Skin of body (tissue), 2 donors: ENCODE data around the gene MRGPRG. TPM values are rescaled to one million over a fixed set of nuclear protein-coding genes. Genes with fewer than 3 reads are reported as not detected.
"Not testable (repeated sequence)": the region's sequence is repeated elsewhere in the genome, so short reads cannot be mapped to it uniquely, and the experiment has no call there.

ENCODE experiments used
- DNase-seq: peaks from one replicate; lab custom pipeline; 2025; lab: John Stamatoyannopoulos, UW
- total RNA-seq: library from RNA; depleted of rRNA; stranded (reverse); fragments of >200 nt; gene quantifications from one replicate; pipeline ENCODE4 v1.2.3, GENCODE V29; 2014

The MRGPRG gene, protein sequence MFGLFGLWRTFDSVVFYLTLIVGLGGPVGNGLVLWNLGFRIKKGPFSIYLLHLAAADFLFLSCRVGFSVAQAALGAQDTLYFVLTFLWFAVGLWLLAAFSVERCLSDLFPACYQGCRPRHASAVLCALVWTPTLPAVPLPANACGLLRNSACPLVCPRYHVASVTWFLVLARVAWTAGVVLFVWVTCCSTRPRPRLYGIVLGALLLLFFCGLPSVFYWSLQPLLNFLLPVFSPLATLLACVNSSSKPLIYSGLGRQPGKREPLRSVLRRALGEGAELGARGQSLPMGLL
- total RNA-seq, result not detected

DNA sequence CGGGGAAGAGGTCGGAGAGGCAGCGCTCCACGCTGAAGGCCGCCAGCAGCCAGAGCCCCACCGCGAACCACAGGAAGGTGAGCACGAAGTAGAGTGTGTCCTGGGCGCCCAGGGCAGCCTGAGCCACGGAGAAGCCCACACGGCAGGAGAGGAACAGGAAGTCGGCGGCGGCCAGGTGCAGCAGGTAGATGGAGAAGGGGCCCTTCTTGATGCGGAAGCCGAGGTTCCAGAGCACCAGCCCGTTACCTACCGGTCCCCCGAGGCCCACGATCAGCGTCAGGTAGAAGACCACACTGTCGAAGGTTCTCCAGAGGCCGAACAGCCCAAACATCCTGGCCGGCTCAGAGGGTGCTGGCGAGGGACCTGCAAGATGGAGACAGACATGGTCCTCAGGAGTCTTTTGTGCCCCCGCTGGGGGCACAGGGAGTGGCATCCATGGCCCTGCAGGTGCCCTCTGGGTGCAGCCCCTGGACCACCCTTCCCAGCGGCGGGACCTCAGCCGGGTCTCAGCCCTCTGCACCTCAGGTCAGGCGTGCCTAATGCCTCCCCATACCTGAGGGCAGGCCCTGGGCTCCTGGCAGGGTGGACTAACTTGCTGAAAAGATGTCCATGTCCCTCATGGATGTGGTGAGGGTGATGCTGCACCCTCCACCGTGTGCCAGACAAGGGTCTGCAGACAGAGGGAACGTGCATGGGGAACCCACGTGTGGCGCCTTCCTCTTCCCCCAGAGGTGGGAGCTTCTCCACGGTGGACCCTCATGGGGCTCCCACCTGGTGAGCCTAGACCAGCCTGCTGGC, at the start of gene MRGPRG:
Gene MRGPRG (minus strand): TSS at position 331 of the 798 bp plus-strand sequence. CDS start 0 bp downstream, at position 331.
- no peak for DNase-seq

DNA sequence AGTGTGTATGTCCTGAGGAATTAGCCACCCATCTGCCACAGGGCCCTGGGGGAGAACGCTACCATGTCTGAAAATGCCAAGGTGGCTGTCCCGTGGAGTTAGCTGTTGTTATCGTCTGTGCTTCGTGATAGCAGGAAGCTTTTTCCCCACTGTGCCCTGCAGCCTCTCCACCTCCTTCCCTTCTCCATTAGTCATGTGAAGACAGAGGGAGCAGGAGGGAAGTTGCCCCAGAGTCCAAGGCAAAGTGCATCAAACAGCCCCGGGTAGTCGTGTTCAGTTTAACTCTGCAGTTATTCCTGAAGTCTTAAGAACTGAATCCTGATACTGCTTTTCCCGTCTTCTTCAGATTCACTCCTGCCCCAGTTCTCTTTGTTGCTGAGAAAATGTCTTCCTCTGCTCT, 43.9 kb upstream of the MRGPRG start:
- DNase-seq, result not testable (repeated sequence)

DNA sequence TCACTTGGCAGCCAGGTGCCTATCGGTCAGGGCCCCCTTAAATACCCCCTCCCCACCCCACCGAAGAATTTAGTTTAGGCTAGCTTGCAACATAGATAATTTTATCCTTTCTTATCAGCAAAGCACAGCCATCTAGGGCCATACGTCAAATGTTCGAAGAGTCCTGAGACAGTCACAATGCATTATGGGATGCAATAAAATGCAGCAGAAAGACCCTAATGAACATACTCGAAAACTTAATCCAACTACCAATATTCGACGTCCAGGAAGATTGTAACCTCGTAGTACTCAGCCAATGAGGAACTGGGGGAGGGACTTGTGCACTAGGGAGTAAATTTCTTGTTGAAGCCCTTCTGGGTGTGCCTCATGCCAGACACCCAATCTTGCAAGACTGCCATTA, 43.2 kb upstream of the MRGPRG start:
- not testable (repeated sequence) for DNase-seq

DNA sequence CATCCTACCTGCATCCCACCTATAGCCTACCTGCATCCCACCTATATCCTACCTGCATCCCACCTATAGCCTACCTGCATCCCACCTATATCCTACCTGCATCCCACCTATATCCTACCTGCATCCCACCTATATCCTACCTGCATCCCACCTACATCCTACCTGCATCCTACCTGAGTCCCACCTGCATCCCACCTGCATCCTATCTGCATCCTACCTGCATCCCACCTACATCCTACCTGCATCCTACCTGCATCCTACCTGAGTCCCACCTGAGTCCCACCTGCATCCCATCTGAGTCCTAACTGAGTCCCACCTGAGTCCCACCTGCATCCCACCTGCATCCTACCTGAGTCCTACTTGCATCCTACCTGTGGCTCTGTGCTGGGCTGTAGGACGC, 38.9 kb upstream of the MRGPRG start:
- not testable (repeated sequence) for DNase-seq

DNA sequence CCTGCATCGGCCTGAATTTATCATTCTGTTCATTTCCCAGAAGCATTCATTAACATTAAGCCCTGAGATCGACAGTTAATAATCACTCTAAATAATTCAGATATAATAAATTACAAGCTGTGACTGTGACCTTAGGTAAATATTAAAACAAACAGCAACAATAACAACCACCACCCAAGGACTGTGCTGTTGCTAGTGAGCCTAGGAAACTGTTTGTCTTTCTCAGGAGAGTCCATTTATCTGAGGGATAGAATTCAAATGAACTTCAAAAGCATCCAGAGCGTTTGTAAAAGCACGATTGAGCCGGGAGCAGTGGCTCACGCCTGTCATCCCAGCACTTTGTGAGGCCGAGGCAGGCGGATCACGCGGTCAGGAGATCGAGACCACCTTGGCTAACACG, 36.6 kb upstream of the MRGPRG start:
- DNase-seq, result not testable (repeated sequence)

DNA sequence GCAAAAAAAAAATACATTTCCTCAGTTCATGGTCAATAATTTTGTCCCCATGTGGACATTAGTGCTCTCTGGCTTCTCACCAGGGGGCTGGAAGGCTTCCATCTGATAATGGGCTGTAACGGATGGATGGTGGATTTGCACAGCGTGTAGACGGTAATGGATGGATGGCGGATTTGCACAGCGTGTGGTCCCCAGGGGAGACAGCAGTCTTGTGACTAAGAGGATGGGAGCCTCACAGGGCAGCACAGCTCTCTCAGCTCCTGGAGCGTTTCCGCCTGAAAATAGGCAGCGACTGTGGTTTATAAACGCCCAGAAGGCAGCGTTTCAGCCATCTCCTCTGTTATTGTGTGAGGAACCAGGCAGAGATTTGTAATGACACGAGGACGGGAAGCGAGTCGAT, 36.2 kb upstream of the MRGPRG start:
- not testable (repeated sequence) for DNase-seq

DNA sequence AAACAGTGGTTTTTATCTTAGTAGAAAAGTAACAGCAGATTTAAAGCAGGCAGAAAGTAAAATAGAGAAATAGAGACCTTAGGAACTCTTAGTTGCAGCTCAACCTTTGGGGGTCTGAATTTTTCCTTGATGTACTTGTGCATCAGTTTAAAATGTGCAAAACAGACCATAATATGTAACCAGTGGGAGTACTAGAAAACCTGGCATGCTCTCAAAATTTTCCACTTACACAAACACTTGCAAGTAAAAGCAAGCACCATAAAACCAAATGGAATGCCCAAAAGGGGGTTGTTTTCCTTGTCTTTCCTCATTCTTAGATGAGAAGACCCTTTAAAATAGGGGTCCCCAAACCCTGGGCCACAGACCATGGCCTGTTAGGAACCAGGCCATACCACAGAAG, 26.5 kb upstream of the MRGPRG start:
- no peak for DNase-seq

DNA sequence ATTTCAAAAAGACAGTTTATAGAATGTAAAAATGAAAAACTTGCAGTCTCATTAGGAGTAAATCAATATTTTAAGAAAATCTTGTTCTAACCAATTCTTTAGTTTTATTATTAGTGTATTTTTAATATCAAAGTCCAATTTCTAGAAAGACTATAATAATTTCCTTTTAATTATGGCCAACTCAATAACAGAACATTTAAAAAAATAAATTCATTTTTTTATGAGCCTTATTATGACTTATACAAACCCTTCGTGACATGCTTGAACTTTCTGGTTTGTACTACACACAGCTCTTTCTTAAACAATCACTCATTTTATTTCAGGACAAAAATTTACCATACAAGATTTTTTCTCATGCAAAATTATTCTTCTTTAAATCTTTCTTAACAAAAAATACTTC, 25.3 kb upstream of the MRGPRG start:
- DNase-seq, result no peak

DNA sequence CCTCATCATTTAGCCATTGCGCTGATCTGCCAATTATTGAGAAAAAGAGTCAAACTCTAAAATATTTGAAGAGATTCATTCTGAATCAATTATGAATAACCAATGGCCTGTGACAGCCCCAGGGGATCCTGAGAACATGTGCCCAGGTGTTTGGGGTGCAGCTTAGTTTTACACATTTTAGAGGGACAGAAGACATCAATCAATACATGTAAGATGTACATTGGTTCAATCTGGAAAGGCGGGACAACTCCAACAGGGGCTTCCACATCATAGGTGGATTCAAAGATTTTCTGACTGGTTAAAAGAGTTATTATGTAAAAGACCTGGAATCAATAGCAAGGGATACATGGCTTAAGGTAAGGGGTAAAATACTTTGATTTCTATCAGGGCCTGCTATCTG, 18.5 kb upstream of the MRGPRG start:
- no peak for DNase-seq

DNA sequence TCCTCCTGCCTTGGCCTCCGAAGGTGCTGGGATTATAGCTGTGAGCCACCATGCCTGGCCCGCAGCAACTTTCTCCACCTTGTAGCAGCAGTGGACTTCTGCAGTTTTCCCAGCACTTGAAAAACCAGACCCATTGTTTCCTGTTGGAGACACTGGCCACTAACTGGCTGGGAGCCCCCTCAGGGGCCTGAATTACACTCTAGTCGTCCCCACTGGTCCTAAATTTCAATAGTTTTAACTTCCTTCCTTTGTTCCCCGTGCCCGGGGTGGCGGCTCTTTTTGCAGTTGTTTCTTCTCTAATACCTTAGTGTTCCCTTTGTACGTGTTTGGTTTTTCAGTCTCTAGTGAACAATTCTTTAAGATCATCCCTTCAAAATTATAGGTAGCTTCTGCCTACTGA, 16.2 kb upstream of the MRGPRG start:
- DNase-seq, result no peak

DNA sequence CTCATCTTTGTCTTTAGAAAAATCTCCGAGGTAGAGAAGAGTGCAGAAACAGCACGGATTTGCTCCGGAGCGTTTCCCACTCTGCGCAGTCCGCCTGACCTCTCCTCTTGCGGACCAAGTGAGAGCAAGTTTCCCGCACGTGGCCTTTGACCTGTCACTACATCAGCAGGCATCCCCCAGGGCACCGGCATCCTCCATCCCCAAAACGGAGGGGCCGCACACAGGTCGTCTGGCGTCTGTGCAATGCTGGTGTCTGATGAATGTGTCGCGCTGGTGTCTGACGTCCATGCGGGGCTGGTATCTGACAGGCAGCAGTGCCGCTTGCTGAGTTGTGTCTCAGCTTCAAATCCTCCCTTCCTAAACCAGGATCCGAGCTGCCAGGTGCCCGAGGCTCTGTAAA, 14.3 kb upstream of the MRGPRG start:
- DNase-seq, result no peak

DNA sequence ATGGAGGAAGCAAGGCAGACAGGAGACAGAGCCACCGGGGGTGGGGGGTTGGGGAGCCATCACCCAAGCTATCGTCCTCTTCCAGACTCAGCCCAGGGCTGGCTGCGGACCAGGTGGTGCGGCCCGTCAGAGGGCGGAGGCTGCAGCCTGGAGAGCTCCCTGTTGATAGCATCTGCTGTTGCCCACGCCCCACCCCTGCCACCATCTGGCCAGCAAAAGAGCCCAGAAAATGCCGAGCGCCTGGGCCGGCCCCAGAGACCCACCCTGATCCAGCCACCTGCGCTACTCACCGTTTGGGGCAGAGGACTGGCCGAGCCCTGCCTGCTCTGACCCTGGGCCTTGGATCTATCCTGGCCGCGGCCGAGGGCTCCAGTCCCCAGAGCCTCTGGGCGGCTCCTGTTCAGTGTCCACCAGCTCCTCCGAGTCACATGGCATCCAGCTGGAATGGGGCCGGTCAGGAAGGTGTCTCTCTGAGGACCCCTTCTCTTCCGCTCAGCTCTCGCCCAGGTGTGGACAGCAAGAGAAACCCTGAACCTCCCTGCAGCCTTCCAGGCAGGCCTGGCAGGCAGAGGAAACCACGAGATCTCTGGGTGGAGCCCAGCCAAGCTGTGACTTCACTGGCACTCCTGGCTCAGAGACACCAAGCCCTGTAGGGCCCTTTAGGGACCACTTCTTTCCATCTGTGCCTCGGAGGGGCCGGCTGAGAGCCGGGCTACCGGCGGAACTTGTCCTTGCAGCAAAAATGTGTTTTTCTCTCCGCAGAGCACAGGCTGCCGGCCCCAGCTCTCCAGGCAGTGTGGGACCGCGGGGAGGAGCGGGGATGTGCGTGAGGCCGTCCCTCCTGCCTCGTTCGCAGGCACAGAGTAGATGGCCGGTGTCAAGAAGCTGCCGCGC, 13.5 kb upstream of the MRGPRG start, which contains the start of gene MRGPRE:
Gene MRGPRE (minus strand): TSS at position 567 of the 894 bp plus-strand sequence. CDS start 3,618 bp downstream, outside the sequence.
- DNase-seq, result no peak

DNA sequence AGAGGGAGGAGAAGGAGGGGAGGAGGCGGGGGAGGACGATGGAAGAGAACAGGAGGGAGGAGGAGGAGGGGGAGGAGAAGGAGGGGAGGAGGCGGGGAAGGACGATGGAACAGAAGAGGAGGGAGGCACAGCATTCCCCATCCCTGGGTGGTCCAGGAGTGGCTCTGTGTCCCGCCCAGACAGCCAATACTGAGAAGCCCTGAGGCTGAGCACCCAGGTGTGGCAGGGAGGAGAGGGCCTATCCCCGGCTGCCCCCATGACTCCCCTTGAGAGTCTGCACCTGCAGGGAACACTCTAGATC, 12.9 kb upstream of the MRGPRG start:
- no peak for DNase-seq

DNA sequence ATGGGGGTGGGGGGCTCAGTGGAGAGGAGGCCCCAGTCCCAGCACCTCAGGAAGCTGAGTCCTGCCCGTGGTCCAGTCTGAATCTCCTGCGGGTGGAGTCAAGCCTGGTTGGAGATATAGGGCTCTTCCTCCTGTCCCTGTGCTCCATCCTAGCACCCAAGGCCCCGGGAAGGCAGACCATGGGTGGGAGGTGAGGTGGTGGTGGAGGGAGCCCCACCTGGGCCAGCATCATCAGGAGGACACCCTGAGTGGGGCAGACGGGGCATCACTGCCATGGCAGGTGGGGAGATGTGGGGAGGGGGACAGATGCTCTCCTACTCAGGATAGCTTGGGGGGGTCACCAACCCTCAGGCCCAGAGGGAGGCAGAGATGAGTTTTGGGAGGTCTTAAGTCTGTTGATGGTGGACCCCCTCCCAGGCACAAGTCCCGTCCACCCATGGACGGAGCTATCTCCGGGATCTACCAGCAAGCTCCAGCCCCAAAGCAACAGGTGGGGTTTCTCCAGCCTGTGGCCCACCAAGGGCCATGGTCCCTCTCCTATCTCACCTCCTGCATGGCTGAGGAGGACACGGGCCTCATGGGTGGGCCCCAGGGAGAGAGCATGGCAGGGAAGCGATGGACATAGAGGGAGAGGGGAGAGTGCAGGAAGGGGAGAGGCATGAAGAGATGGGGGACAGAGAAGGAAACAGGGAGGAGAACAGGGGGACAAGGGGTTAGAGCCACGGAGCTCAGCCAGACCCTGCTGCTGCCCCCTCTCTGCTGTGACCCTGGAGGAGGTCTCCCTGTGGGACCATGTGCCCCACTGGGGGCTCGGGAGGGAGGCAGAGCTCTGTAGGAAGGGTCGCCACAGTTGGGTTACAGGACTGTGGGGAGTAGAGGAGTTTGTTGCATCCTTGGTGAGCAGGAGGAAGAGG, 12.3 kb upstream of the MRGPRG start:
- no peak for DNase-seq

DNA sequence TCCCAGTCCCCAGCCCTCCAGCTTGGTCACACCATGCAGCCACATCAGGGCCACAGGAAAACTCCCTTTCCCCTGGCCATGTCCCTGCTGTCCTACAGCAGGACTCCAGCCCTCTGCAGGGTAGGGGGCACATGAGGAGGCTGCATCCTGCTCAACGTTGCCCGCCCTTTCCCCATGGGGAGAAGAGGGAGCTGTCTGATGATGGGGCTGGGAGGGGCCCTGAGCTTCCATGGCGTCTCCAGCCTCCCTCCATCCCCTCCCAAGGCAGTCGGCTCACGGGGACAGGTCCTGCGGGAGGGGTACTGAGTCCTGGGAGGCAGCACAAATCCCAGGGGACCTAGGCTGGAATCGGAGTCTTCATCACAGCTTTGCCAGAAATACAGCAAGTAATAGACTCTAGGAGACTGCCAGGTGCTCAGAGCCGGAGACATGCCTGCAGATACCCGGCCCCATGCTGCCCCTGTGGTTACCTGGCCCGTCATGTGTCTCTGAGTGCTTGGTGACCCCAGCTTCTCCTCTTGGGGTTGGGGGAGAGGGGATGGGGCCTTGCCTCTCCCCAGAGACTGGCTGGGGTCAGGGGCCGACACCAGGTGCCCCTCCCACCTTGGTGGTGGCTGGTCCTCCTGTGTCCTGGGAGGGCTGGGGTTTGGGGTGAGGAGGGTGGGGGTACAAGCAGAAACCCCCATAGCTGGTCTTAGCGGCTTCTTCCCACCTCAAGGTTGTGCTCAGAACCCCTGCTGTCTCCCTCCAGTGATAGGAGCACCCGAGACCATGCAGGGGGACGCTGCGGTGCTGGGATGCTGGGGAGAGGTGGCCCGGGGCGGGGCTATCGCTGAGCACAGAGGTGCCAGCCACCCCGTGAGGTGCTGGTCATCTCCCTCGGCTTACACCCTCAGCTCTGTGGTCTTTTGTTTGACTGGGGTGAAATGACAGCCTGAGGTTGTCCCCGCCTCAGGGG, 11.3 kb upstream of the MRGPRG start:
- DNase-seq, result no peak

DNA sequence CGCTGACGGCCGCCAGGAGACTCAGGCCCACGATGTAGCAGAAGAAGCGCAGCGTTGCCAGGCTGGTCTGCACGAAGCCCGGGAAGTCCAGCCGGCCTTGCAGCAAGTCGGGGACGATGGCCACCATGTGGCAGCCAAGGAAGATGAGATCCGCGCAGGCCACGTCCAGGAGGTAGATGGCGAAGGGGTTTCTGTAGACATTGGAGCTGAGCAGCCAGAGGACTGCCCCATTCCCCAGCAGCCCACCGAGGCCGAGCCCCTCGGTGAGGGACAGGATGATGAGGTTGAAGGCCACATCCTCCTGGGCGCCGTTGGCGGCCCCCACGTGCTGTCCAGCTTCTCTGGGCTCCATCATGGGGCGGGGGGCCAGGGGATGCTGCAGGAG, 9.8 kb upstream of the MRGPRG start:
- DNase-seq, result no peak

DNA sequence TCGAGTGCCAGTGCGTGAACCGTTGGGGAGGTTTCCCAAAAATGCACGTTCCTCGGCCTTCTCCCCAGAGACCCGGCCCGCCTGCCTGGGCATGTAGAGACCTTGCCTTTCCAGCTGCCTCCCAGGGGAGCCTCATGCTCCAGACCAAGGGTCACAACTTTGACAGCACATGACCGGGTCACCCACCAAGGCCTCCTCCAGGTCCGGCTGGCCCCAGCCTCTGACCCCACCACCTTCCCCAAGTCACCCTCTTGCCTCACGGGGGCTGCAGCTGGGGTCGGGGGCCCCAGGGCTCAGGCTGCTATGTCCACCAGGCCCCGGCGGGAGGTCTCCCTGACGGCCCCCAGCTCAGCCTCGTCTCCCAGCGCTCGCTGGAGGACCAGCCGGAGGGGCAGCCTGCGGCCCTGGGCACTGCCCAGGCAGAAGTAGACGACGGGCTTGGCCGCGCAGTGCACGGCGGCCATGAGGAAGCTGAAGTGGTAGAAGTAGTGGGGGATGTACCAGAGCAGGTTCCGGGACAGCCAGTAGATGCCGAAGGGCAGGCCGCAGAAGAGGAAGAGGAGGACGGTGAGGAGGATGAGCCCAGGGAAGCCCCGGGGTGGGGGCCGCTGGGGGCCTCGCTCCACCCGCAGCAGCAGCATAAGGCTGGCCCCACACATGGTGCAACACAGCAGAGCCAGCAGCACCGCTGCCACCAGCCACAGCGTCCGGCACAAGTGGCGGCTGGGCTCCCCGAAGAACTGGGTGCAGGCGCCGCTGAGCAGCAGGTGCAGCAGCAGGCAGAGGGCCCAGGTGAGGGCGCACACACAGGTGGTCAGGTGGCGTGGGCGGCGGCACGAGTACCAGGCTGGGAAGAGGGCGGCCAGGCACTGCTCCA, 9.2 kb upstream of the MRGPRG start:
- DNase-seq, result no peak

DNA sequence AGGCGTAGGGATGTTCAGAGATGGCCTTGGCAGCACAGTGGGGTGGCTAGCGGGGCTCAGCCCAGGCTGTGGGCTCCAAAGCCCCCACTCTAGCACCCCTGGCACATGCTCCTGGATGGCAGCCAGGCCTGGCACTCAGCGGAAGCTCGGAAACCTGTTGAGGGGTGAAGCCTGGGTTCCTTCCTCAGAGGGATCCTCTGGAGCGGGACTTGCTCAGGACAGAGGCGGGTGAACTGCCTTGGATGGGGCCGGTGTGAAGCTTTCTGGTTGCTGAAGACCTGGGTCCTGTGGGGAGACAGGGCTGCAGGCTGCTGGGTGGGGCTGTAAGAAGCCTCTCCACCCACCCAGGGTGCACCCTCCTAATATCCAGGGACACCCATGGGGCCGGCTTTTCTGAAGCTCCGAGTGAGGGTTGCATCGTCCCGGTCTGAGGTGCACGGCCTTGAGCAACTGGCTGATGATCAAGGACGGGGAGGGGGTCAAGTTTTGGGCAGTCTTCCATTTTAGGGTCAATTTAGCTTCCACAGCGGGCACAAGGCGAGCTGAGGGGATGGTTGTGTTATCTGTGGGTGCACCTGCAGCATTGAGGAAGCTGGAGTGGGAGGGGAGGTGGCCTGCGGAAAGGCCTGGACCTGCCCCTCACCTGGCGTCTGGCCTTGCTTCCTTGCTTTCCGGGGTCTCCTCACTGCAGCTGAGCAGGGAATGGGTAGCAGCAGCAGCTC, 8.4 kb upstream of the MRGPRG start:
- no peak for DNase-seq
